ENCODE measurements around the gene RNF212B.
"Not testable (repeated sequence)": the region's sequence is repeated elsewhere in the genome, so short reads cannot be mapped to it uniquely, and the experiment has no call there.

Gene RNF212B, protein sequence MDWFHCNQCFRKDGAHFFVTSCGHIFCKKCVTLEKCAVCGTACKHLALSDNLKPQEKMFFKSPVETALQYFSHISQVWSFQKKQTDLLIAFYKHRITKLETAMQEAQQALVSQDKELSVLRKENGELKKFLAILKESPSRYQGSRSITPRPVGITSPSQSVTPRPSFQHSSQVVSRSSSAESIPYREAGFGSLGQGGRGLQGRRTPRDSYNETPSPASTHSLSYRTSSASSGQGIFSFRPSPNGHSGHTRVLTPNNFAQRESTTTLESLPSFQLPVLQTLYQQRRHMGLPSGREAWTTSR

DNA sequence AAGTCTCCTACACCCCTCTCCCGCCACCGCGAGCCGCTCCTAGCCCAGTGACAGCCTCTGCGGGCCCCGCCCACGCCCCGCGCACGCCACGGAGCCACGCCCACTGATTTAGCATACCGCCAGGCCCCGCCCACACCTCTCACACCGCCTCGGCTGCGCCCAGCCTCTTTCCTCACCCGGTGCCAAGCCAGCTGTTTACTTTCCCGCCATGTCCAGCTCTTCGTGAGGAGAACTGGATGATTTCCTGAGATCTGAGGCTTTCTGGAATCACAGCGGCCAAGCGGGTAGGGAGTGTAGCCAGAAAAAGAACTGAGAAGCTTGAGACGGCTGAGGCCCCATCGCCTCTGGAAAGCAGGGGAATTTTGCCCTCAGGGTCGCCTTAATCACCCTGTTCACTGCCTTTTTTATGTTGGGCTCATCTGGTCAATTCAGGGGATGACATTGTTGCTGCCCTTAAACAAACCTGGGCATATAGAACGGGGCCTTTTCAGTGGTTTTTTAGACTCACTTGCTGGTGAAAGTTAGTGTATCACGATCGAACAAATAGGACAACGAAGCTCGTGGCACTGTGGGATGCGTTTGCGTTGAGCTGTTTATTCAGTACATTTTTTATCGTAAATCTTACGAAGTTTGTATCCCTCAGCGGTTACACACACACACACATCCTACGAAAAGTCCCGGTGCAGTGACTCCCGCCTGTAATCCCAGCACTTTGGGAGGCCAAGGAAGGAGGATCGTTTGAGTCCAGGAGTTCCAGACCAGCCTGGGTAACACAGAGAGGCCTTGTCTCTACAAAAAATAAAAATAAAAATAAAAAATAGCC, at the start of gene RNF212B:
TSS of gene RNF212B (plus strand) at position 165 of the 823 bp plus-strand sequence. CDS start 2,410 bp downstream, outside the sequence.
- DNase-seq (ENCODE audit: low read depth in 2 of 2): peak; percentile 77 to 90

- no peak for DNase-seq (ENCODE audit: low read depth in 2 of 2)
Measured at GRCh38 chr14:23193432-23193831, 44.3 kb upstream of the RNF212B start.

DNA sequence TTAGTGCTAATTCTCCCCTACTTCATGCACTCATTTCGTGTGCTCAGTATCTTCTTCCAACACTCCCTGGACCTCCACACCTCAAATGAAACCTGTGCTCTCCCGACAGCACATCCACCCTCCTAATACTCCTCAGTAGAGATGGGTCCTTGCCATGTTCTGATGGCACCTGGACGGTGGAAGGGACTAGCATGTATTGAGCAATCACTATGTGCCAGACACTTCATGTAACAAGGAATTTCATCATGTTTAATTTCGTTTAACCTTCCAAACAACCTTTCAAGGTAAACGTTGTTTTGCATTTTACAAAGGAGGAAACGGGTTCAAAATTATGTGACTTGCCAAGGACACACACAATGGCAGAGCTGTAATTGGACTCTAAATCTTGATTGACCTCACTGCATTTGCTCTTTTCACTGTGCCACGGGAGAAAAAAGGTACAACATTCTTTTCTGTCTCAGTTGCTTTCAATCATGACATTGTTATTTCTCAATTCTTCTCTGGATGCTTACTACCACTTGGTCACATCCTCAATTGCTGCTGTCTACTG, 42.1 kb upstream of the RNF212B start:
- no peak for DNase-seq (ENCODE audit: low read depth in 2 of 2)

DNA sequence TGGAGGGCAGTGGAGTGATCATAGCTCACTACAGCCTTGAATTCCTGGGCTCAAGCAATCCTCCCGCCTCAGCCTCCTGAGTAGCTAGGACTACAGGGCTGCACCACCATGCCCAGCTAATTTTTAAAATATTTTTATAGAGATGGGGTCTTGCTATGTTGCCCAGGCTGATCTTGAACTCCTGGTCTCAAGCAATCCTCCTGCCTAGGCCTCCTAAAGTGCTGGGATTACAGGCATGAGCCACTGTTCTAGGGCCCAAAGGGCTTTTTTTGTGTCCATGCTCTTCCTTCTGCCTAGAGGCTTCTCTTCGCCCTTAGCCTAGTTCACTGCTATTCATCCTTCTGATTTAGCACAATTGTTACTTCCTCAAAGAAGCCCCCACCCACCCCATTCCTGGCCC, 41.2 kb upstream of the RNF212B start:
- not testable (repeated sequence) for DNase-seq (ENCODE audit: low read depth in 2 of 2)

GRCh38 chr14:23199141-23199540, 38.6 kb upstream of the RNF212B start:
- not testable (repeated sequence) for DNase-seq (ENCODE audit: low read depth in 2 of 2)

DNA sequence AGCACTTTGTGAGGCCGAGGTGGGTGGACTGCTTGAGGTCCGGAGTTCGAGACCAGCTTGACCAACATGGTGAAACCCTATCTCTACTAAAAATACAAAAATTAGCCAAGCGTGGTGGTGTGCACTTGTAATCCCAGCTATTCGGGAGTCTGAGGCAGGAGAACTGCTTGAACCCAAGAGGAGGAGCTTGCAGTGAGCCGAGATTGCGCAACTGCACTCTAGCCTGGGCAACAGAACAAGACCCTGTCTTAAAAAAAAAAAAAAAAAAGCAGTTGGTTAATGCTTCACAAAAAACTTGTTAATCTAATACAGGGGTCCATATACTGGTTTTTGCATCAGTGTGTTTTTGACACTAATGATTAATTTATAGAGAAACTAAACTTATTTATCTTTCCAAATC, 35.7 kb upstream of the RNF212B start:
- no peak for DNase-seq (ENCODE audit: low read depth in 2 of 2)

GRCh38 chr14:23206422-23207145, 31.2 kb upstream of the RNF212B start:
- no peak for DNase-seq (ENCODE audit: low read depth in 2 of 2)

DNA sequence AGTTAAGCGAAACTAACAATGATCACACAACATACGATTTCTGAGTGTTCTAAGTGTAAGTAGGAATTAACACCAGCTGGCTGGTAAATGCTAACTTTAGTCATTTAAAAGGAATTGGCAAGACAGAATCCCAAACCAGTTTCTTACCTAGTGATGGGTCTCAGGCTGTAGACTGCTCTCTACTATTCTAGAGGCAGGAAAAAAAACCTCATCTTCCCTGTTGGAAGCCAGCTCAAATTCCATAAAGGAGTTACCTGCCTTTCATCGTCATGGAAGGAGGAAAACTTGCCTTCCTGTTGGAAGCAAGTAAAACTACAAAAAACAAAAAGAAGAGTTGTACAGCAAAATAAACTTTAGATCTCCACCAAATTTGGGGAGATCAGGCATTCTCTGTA, 30.6 kb upstream of the RNF212B start:
- DNase-seq (ENCODE audit: low read depth in 2 of 2): no peak

DNA sequence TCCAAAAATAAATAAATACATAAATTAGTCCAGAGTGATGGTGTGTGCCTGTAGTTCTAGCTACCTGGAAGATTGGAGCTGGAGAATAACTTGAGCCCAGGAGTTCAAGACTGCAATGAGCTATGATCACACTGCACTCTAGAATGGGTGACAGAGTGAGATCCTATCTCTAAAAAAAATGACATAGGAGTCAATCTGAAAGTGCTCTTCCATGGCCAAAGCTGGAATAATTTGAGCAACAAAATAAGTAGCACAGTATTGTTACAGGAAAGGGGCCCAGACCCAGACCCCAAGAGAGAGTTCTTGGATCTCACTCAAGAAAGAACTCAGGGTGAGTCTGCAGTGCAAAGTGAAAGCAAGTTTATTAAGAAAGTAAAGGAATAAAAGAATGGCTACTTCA, 29.4 kb upstream of the RNF212B start:
- no peak for DNase-seq (ENCODE audit: low read depth in 2 of 2)

- no peak for DNase-seq (ENCODE audit: low read depth in 2 of 2)
Measured at GRCh38 chr14:23209651-23210423, 27.9 kb upstream of the RNF212B start.

GRCh38 chr14:23215421-23215820, 22.3 kb upstream of the RNF212B start:
- no peak for DNase-seq (ENCODE audit: low read depth in 2 of 2)

DNA sequence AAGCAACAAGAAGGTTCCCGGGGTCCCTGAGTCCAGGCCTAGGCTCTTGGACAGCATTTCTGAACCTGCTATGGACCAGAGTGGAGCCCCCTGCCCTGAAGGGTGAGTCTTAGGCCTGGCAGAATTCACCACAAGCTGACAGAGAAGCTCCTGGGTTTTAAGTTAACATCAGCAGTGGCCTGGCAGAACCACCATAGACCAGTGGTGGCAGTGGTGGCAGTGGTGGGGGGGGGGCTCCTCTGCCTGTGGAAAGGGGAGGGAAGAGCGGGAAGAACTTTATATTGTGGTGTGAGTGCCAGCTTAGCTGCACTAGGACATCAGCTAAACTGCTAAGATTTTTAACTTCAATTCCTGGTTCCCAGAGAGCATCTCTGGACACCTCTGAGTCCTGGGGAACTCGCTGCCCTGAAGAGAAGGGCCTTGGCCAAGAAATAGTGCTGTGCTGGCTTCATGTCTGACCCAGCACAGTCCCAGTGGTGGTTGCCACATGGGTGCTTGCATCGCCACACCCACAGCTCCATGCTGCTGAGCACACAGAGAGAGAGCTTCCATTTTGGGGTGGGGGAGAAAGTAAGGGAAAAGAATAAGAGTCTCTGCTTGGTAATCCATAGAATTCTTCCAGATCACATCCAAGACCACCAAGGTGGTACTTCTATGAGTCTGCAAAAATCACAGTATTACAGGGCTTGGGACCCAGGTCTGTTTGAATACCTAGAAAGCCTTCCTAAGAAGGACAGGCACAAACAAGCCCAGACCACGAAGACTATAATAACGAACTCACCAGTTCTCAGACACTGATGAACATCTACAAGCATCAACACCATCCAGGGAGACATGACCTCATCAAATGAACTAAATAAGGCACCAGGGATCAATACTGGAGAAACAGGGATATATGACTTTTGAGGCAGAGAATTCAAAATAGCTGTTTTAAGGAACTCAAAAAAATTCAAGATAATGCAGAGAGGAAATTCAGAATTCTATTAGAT, 20.4 kb upstream of the RNF212B start:
- no peak for DNase-seq (ENCODE audit: low read depth in 2 of 2)

GRCh38 chr14:23219075-23219474, 18.7 kb upstream of the RNF212B start:
- no peak for DNase-seq (ENCODE audit: low read depth in 2 of 2)

DNA sequence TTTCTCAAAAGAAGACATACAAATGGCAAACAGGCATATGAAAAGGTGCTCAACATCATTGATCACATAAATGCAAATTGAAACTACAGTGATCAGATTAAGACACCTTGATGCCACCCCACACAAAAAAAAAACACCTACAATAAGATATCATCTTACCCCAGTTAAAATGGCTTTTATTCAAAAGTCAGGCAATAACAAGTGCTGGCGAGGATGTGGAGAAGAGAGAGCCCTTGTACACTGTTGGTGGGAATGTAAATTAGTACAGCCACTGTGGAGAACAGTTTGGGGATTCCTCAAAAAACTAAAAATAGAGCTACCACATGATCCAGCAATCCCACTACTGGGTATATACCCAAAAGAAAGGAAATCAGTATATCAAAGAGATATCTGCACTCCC, 12.8 kb upstream of the RNF212B start:
- not testable (repeated sequence) for DNase-seq (ENCODE audit: low read depth in 2 of 2)

GRCh38 chr14:23227566-23227965, 10.2 kb upstream of the RNF212B start:
- no peak for DNase-seq (ENCODE audit: low read depth in 2 of 2)

GRCh38 chr14:23228812-23229211, 8.9 kb upstream of the RNF212B start:
- DNase-seq (ENCODE audit: low read depth in 2 of 2): no peak

GRCh38 chr14:23232241-23232808, 5.4 kb upstream of the RNF212B start:
- DNase-seq (ENCODE audit: low read depth in 2 of 2): not testable (repeated sequence)

- DNase-seq (ENCODE audit: low read depth in 2 of 2): no peak
Measured at GRCh38 chr14:23240661-23241060, 2.9 kb downstream of the RNF212B start.

GRCh38 chr14:23241061-23241715, 3.5 kb downstream of the RNF212B start:
- DNase-seq (ENCODE audit: low read depth in 2 of 2): not testable (repeated sequence)
